Mesenchymal stem cell (in vitro differentiated cells and primary cell): ENCODE results near the gene RAB3GAP1.
"Not testable (repeated sequence)": the region's sequence is repeated elsewhere in the genome, so short reads cannot be mapped to it uniquely, and the experiment has no call there.

Experiments
- DNase-seq: peaks from one replicate; pipeline ENCODE4 v3.0.0-alpha.2; 2013
- H2AFZ ChIP-seq: one replicate; pipeline ENCODE4 v1.6.1; 2013; ENCODE audit warnings: low read depth, mild to moderate bottlenecking, control low read depth, inconsistent platforms, low read length, moderate library complexity
- H2AK5ac ChIP-seq: 2 replicates; pipeline ENCODE4 v1.6.1; 2013; ENCODE audit warnings: low read length, moderate library complexity, mild to moderate bottlenecking, inconsistent platforms; ENCODE audit not compliant: severe bottlenecking
- H2BK120ac ChIP-seq: one replicate; pipeline ENCODE4 v1.6.1; 2013; ENCODE audit warnings: low read depth, mild to moderate bottlenecking, inconsistent platforms, low read length, moderate library complexity
- H2BK12ac ChIP-seq, 2 experiments: one replicate each; pipeline ENCODE4 v1.6.1; 2013; ENCODE audit warnings: inconsistent platforms in 2 of 2, low read length in 2 of 2, mild to moderate bottlenecking in 2 of 2, moderate library complexity in 2 of 2, control low read depth in 1 of 2
- H2BK15ac ChIP-seq: one replicate; pipeline ENCODE4 v1.6.1; 2013; ENCODE audit warnings: mild to moderate bottlenecking, low read depth, inconsistent platforms; ENCODE audit not compliant: poor library complexity, severe bottlenecking
- H2BK5ac ChIP-seq: 2 replicates; pipeline ENCODE4 v1.6.1; 2013; ENCODE audit warnings: low read depth, mild to moderate bottlenecking, low read length, control low read depth, inconsistent platforms; ENCODE audit not compliant: poor library complexity, severe bottlenecking
- H3K14ac ChIP-seq, 2 experiments: one replicate each; pipeline ENCODE4 v1.6.1; 2013; ENCODE audit warnings: inconsistent platforms in 2 of 2, low read length in 2 of 2, control low read depth in 1 of 2, mild to moderate bottlenecking in 1 of 2, moderate library complexity in 1 of 2
- H3K18ac ChIP-seq, 2 experiments: one replicate each; pipeline ENCODE4 v1.6.1; 2013; ENCODE audit warnings: inconsistent platforms in 2 of 2, low read length in 2 of 2, control low read depth in 1 of 2, low read depth in 1 of 2, mild to moderate bottlenecking in 1 of 2
- H3K23ac ChIP-seq, 2 experiments: one replicate each; pipeline ENCODE4 v1.6.1; 2013; ENCODE audit warnings: inconsistent platforms in 2 of 2, low read length in 2 of 2, mild to moderate bottlenecking in 2 of 2, moderate library complexity in 2 of 2, control low read depth in 1 of 2
- H3K27ac ChIP-seq: 2 replicates; pipeline ENCODE4 v1.5.1; 2013; ENCODE audit warnings: mild to moderate bottlenecking, moderate library complexity, low read length, control low read depth, inconsistent platforms; ENCODE audit not compliant: poor library complexity, severe bottlenecking
- H3K27me3 ChIP-seq, 2 experiments: 2 replicates each; pipeline versions ENCODE4 v1.6.1 to v1.7.0; 2013; ENCODE audit warnings: low read length in 2 of 2, mild to moderate bottlenecking in 2 of 2, moderate library complexity in 2 of 2, control low read depth in 1 of 2, inconsistent platforms in 1 of 2; ENCODE audit not compliant: control insufficient read depth in 1 of 2, insufficient read depth in 1 of 2
- H3K36me3 ChIP-seq, 2 experiments: 2 replicates each; pipeline versions ENCODE4 v1.6.1 to v1.7.0; 2013; ENCODE audit warnings: low read length in 2 of 2, control low read depth in 1 of 2, inconsistent platforms in 1 of 2, low read depth in 1 of 2, mild to moderate bottlenecking in 1 of 2; ENCODE audit not compliant: insufficient read depth in 2 of 2, control insufficient read depth in 1 of 2
- H3K4ac ChIP-seq, 2 experiments: one replicate each; pipeline ENCODE4 v1.6.1; 2013; ENCODE audit warnings: inconsistent platforms in 2 of 2, low read length in 2 of 2, mild to moderate bottlenecking in 2 of 2, moderate library complexity in 2 of 2, control low read depth in 1 of 2, low read depth in 1 of 2
- H3K4me1 ChIP-seq: 2 replicates; pipeline ENCODE4 v1.6.1; 2013; ENCODE audit warnings: low read depth, low read length, control low read depth; ENCODE audit not compliant: control insufficient read depth, insufficient read depth
- H3K4me2 ChIP-seq: 2 replicates; pipeline ENCODE4 v1.6.1; 2013; ENCODE audit warnings: low read length, mild to moderate bottlenecking, inconsistent platforms; ENCODE audit not compliant: poor library complexity, severe bottlenecking
- H3K4me3 ChIP-seq, 2 experiments: 2 replicates each; pipeline versions ENCODE4 v1.5.1 to v1.7.0; 2013; ENCODE audit warnings: low read length in 2 of 2, mild to moderate bottlenecking in 2 of 2, control low read depth in 1 of 2, low read depth in 1 of 2; ENCODE audit not compliant: insufficient read depth in 1 of 2
- H3K79me1 ChIP-seq: replicated peaks from 2 replicates; pipeline ENCODE4 v1.6.1; 2013; ENCODE audit warnings: mild to moderate bottlenecking, control low read depth, low read length, inconsistent platforms; ENCODE audit not compliant: poor library complexity, severe bottlenecking
- H3K9ac ChIP-seq: 2 replicates; pipeline ENCODE4 v1.7.0; 2013; ENCODE audit warnings: mild to moderate bottlenecking, low read length, moderate library complexity
- H3K9me3 ChIP-seq: 2 replicates; pipeline ENCODE4 v1.7.0; 2013; ENCODE audit warnings: mild to moderate bottlenecking, low read length; ENCODE audit not compliant: control insufficient read depth
- H4K8ac ChIP-seq: one replicate; pipeline ENCODE4 v1.6.1; 2013; ENCODE audit warnings: inconsistent platforms, mild to moderate bottlenecking, low read length, moderate library complexity
- H4K91ac ChIP-seq: one replicate; pipeline ENCODE4 v1.6.1; 2013; ENCODE audit warnings: mild to moderate bottlenecking, low read length, inconsistent platforms
- WGBS: methylation state at CpG from one replicate; pipeline ENCODE4 v1.1.7; 2013; ENCODE audit warnings: mixed read lengths; 5-methylcytosine and 5-hydroxymethylcytosine counted together

Gene RAB3GAP1

DNA sequence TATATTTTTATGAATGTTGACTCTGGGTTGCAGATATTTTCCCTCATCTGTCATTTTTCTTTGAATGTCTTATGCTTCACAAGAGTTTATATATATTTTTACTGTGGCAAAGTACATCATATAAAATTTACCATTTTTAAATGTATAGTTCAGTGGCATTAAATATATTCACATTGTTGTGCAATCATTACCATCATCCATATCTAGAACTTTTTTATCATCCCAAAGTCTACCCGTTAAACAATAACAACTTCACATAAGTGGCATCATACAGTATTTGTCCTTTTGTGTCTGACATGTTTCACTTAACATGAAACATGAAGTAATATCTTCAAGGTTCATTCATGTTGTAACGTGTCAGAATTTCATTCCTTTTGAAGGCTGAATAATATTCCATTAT, 24.5 kb downstream of the RAB3GAP1 start:
- Histone ChIP-seq H3K4me2 (no peak overlapping the region), H3K14ac (no peak overlapping the region), H2BK15ac (no peak overlapping the region), H2AK5ac (no peak overlapping the region), H2AFZ (no peak overlapping the region), H3K79me1 (peaks cover 34% of the 10 kb centered on the region), H2BK5ac (no peak overlapping the region), H4K8ac (no peak overlapping the region), H3K18ac (no peak overlapping the region), H3K27me3 (no peaks in the 10 kb centered on the region), H3K9me3 (peaks cover 19% of the 10 kb centered on the region), H2BK120ac (no peak overlapping the region), H2BK12ac (no peak overlapping the region), H4K91ac (no peak overlapping the region), H3K9ac (no peak overlapping the region), H3K4ac (no peak overlapping the region), H3K4me1 (no peaks in the 10 kb centered on the region), H3K27ac (no peak overlapping the region), H3K36me3 (peaks cover 20 to 30% of the 10 kb centered on the region in 2 experiments), H3K23ac (no peak overlapping the region), H3K4me3 (no peak overlapping the region)
- DNase-seq = no peak
- 86% methylated on average over 1 of the region's 2 CpGs for WGBS

DNA sequence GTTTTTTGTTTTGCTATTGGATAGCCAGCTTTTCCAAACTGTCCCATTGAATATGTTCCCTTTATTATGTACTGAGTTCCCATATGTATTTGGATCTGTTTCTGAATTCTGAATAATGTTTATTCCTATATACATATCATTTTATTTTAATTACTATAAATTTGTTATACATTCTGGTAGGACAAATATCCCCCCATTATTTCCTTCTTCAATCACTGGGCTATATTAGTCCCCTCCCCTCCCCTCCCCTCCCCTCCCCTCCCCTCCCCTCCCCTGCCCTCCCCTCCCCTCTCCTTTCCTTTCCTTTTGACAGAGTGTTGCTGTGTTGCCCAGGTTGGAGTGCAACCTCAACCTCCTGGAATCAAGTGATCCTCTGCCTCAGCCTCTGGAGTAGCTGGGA, 26.3 kb downstream of the RAB3GAP1 start:
- no peaks in the 10 kb centered on the region for H3K27me3 ChIP-seq
- H3K4me2 ChIP-seq = no peak overlapping the region
- H2AK5ac ChIP-seq = no peak overlapping the region
- H2BK12ac ChIP-seq = no peak overlapping the region
- no peak overlapping the region for H3K23ac ChIP-seq
- no peak overlapping the region for H3K4ac ChIP-seq
- H3K36me3 ChIP-seq = peaks cover 12 to 30% of the 10 kb centered on the region in 2 experiments
- no peak overlapping the region for H2BK5ac ChIP-seq
- H2BK15ac ChIP-seq = no peak overlapping the region
- H2AFZ ChIP-seq = no peak overlapping the region
- H3K9ac ChIP-seq = no peak overlapping the region
- no peak overlapping the region for H3K4me3 ChIP-seq
- H3K27ac ChIP-seq = no peak overlapping the region
- H4K91ac ChIP-seq = no peak overlapping the region
- no peak overlapping the region for H4K8ac ChIP-seq
- H3K18ac ChIP-seq = no peak overlapping the region
- H2BK120ac ChIP-seq = no peak overlapping the region
- no peak for DNase-seq
- H3K9me3 ChIP-seq = no peaks in the 10 kb centered on the region
- peaks cover 22% of the 10 kb centered on the region for H3K79me1 ChIP-seq
- H3K4me1 ChIP-seq = no peaks in the 10 kb centered on the region
- H3K14ac ChIP-seq = no peak overlapping the region

DNA sequence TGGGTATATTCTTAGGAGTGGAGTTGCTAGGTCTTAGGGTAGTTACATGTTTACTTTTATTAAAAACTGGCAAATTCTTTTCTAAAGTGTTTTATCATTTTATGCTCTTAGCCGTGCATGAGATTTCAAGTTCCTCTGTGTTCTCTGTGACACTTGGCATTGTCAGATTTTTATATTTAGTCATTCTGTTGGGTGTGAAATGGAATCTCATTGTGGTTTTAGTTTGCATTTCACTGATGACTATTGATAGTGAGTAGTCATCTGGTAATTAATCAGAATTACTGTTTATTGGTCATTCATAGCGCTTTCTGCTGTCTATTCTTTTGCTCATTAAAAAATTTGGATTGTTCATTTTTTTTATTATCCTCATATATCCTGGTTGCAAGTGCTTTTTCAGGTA, 34.1 kb downstream of the RAB3GAP1 start:
- no peak overlapping the region for H2AFZ ChIP-seq
- H2BK5ac ChIP-seq = no peak overlapping the region
- peaks cover 0 to 26% of the 10 kb centered on the region in 2 experiments for H3K36me3 ChIP-seq
- H3K23ac ChIP-seq = no peak overlapping the region
- H3K4me1 ChIP-seq = no peaks in the 10 kb centered on the region
- H2BK120ac ChIP-seq = no peak overlapping the region
- peaks cover 3% of the 10 kb centered on the region for H3K9me3 ChIP-seq
- H2AK5ac ChIP-seq = no peak overlapping the region
- H3K14ac ChIP-seq = no peak overlapping the region
- no peak overlapping the region for H3K4me3 ChIP-seq
- no peak overlapping the region for H2BK12ac ChIP-seq
- H2BK15ac ChIP-seq = no peak overlapping the region
- H3K27me3 ChIP-seq = no peaks in the 10 kb centered on the region
- no peak overlapping the region for H4K91ac ChIP-seq
- H3K79me1 ChIP-seq = peaks cover 6% of the 10 kb centered on the region
- no peak overlapping the region for H3K27ac ChIP-seq
- no peak overlapping the region for H3K4ac ChIP-seq
- H4K8ac ChIP-seq = no peak overlapping the region
- H3K18ac ChIP-seq = no peak overlapping the region
- WGBS = 88% methylated on average over 1 of the region's 2 CpGs
- no peak overlapping the region for H3K4me2 ChIP-seq
- no peak overlapping the region for H3K9ac ChIP-seq
- DNase-seq = no peak

DNA sequence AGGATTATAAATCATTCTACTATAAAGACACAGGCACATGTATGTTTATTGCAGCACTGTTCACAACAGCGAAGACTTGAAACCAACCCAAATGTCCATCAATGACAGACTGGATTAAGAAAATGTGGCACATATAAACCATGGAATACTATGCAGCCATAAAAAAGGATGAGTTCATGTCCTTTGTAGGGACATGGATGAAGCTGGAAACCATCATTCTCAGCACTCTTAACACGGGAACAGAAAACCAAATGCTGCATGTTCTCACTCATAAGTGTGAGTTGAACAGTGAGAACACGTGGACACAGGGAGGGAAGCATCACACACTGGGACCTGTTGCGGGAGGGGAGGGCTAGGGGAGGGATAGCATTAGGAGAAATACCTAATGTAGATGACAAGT, 37.5 kb downstream of the RAB3GAP1 start:
- H2AFZ ChIP-seq, H2BK120ac ChIP-seq, H3K4me3 ChIP-seq, H2BK12ac ChIP-seq, H3K4ac ChIP-seq, H3K4me2 ChIP-seq, H3K27me3 ChIP-seq, H3K23ac ChIP-seq, H2BK5ac ChIP-seq, H3K9me3 ChIP-seq, H3K18ac ChIP-seq, DNase-seq, H3K4me1 ChIP-seq, H3K9ac ChIP-seq, H3K14ac ChIP-seq, H2AK5ac ChIP-seq, H4K8ac ChIP-seq, H2BK15ac ChIP-seq, H4K91ac ChIP-seq, H3K27ac ChIP-seq: not testable (repeated sequence)
- H3K79me1 ChIP-seq = peaks cover 13% of the 10 kb centered on the region
- 100% methylated on average over 3 of the region's 4 CpGs for WGBS
- H3K36me3 ChIP-seq = peaks cover 3 to 49% of the 10 kb centered on the region in 2 experiments
